Measurements from ENCODE around the gene GATM.

GATM gene

DNA sequence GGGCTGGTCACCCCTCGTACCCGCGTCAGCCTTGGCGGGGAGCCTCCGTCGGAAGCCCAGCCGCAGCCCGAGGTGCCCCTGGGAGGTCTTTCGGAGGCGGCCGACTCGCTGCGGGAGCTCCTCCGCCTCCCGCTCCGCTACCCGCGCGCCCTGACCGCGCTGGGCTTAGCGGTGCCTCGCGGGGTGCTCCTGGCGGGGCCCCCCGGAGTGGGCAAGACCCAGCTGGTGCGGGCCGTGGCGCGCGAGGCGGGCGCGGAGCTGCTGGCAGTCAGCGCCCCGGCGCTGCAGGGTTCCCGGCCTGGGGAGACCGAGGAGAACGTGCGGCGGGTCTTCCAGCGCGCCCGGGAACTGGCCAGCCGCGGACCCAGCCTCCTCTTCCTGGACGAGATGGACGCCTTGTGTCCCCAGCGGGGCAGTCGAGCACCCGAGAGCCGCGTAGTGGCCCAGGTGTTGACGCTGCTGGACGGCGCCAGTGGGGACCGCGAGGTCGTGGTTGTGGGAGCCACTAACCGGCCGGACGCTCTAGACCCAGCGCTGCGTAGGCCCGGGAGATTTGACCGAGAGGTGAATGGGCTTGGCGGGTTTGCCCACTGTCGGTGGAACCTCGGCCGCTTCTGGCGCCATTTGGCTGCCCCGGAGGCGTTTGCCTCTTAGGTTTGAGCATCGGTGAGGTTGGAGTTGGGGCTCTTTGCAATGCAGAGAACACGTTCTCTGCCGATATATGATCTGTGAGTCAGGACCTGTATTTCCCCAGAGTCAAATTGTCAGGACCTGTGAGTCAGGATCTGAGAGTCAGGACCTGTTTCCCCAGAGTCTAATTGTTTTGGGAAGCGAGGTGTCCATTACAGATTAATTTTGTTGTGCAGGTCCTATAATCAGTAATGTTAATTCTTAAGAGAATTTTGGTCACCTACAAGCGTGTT is 24.9 kb upstream of the GATM start:
- no peak for TF ChIP-seq TAF1 (IDR thresholded peaks at IDR 0.05; ENCODE audit: low read depth, low read length)
- 0 out of 2 replicates have a peak, but pooled peaks have one; percentile 25 for TF ChIP-seq POLR2A (IDR thresholded peaks at IDR 0.05; ENCODE audit: low read depth, low read length)
- DNase-seq (ENCODE audit: insufficient read length, low spot score) = peak; percentile 23
- peak; percentile 82 for FAIRE-seq

GRCh38 chr15:45402162-45402954 is 24.0 kb upstream of the GATM start:
- peak; percentile 100 for FAIRE-seq
- DNase-seq (ENCODE audit: insufficient read length, low spot score) = peak; percentile 76
- no peak for TF ChIP-seq PAX5 (IDR thresholded peaks at IDR 0.05; ENCODE audit: insufficient read depth, low read length, severe bottlenecking)
- peak; percentile 88 for TF ChIP-seq SPI1 (IDR thresholded peaks at IDR 0.05; ENCODE audit: low read depth, low read length)
- TF ChIP-seq TAF1 (IDR thresholded peaks at IDR 0.05; ENCODE audit: low read depth, low read length) = peak; percentile 82
- peak; percentile 74; the same call in 1 of the 2 replicates for TF ChIP-seq POU2F2 (IDR thresholded peaks at IDR 0.05; ENCODE audit: low read depth, low read length)
- TF ChIP-seq POLR2A (IDR thresholded peaks at IDR 0.05; ENCODE audit: low read depth, low read length) = peak; percentile 97
- TF ChIP-seq POLR2AphosphoS5 (IDR thresholded peaks at IDR 0.05; ENCODE audit: low read depth, low read length) = peak; percentile 96

DNA sequence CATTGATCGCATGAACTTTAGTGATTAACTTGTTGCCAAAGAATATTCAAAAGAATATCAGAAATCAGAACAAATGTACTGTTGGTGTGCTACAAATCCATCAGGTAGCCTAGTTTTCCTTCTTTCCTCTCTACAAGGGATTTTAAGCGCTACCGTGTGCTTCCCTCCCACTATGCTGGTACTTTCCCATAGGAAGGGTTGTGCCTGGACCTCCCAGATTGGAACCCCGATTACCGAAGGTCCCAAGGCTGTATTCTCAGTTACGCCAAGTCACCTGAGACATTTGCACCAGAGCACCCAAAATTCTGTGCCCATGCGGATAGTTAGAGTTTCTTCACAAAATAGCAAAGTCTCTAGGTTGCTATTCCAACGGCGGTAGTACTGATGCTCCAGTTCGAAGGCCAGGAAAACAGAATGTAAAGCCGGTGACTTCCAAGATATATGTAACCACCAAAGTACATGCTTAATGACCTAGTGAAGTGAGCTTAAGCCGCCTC is 23.4 kb upstream of the GATM start:
- no peak for FAIRE-seq
- TF ChIP-seq TAF1 (IDR thresholded peaks at IDR 0.05; ENCODE audit: low read depth, low read length) (no peak), SPI1 (IDR thresholded peaks at IDR 0.05; ENCODE audit: low read depth, low read length) (no peak), POU2F2 (IDR thresholded peaks at IDR 0.05; ENCODE audit: low read depth, low read length) (no peak), POLR2A (IDR thresholded peaks at IDR 0.05; ENCODE audit: low read depth, low read length) (no peak), PAX5 (IDR thresholded peaks at IDR 0.05; ENCODE audit: insufficient read depth, low read length, severe bottlenecking) (no peak), POLR2AphosphoS5 (IDR thresholded peaks at IDR 0.05; ENCODE audit: low read depth, low read length) (no peak)
- DNase-seq (ENCODE audit: insufficient read length, low spot score) = no peak

- FAIRE-seq (peak; percentile 62), DNase-seq (ENCODE audit: insufficient read length, low spot score) (no peak)
- TF ChIP-seq POLR2A (IDR thresholded peaks at IDR 0.05; ENCODE audit: low read depth, low read length) (no peak), SPI1 (IDR thresholded peaks at IDR 0.05; ENCODE audit: low read depth, low read length) (no peak), TAF1 (IDR thresholded peaks at IDR 0.05; ENCODE audit: low read depth, low read length) (no peak), PAX5 (IDR thresholded peaks at IDR 0.05; ENCODE audit: insufficient read depth, low read length, severe bottlenecking) (no peak), POLR2AphosphoS5 (IDR thresholded peaks at IDR 0.05; ENCODE audit: low read depth, low read length) (no peak), POU2F2 (IDR thresholded peaks at IDR 0.05; ENCODE audit: low read depth, low read length) (no peak)
These were observed 21.3 kb upstream of the GATM start for GRCh38 chr15:45399381-45400212.

DNA sequence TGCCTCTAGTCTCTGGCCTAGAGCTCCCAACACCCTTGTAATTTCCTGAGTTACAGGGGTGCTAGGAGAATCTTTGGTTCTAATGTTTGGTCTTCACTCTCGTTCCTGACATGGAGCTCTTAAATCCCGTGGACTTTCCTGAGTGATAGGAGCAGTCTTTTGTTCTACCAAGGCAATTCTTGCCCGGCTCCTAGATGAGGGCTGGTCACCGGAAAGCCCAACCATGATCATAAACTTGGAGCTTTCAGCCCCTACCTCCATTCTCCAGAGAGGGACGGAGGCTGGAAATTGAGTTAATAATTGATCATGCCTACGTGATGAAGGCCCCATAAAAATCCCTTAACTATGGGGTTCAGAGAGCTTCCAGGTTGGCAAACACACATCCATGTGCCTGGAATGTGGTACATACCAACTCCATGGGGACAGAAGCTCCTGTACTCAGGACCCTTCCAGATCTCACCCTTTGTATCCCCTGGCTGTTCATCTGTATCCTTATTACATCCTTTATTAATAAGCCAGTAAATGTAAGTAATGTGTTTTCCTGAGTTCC is 18.8 kb upstream of the GATM start:
- TF ChIP-seq PAX5 (IDR thresholded peaks at IDR 0.05; ENCODE audit: insufficient read depth, low read length, severe bottlenecking) = no peak
- TF ChIP-seq TAF1 (IDR thresholded peaks at IDR 0.05; ENCODE audit: low read depth, low read length) = no peak
- TF ChIP-seq POLR2AphosphoS5 (IDR thresholded peaks at IDR 0.05; ENCODE audit: low read depth, low read length) = no peak
- TF ChIP-seq SPI1 (IDR thresholded peaks at IDR 0.05; ENCODE audit: low read depth, low read length) = no peak
- no peak for TF ChIP-seq POU2F2 (IDR thresholded peaks at IDR 0.05; ENCODE audit: low read depth, low read length)
- no peak for TF ChIP-seq POLR2A (IDR thresholded peaks at IDR 0.05; ENCODE audit: low read depth, low read length)
- no peak for FAIRE-seq
- DNase-seq (ENCODE audit: insufficient read length, low spot score) = no peak

GRCh38 chr15:45395943-45396342 is 17.6 kb upstream of the GATM start:
- TF ChIP-seq SPI1 (IDR thresholded peaks at IDR 0.05; ENCODE audit: low read depth, low read length) = no peak
- TF ChIP-seq TAF1 (IDR thresholded peaks at IDR 0.05; ENCODE audit: low read depth, low read length) = no peak
- no peak for TF ChIP-seq POU2F2 (IDR thresholded peaks at IDR 0.05; ENCODE audit: low read depth, low read length)
- TF ChIP-seq POLR2AphosphoS5 (IDR thresholded peaks at IDR 0.05; ENCODE audit: low read depth, low read length) = no peak
- no peak for TF ChIP-seq POLR2A (IDR thresholded peaks at IDR 0.05; ENCODE audit: low read depth, low read length)
- no peak for TF ChIP-seq PAX5 (IDR thresholded peaks at IDR 0.05; ENCODE audit: insufficient read depth, low read length, severe bottlenecking)
- DNase-seq (ENCODE audit: insufficient read length, low spot score) (no peak), FAIRE-seq (no peak)

DNA sequence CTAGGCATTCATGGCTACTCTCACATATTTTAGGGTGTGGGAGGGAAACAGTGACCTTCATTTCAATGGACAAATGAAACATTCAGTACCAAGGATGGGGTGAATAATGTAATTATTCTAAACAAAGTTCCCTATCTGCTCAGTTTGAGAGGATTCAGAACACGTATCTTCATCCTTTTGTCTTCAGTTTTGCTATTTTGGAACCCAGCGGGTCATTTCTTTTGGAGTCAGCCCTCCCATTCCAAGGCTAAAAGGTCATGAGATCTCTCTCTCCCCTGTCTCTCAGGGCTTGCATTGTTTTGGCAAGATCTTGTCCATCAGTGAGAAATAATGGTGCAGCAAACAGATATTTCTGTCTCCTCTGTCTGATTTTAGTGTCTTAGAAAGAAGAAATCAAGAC is 16.3 kb upstream of the GATM start:
- no peak for DNase-seq (ENCODE audit: insufficient read length, low spot score)
- no peak for FAIRE-seq
- no peak for TF ChIP-seq TAF1 (IDR thresholded peaks at IDR 0.05; ENCODE audit: low read depth, low read length)
- no peak for TF ChIP-seq POU2F2 (IDR thresholded peaks at IDR 0.05; ENCODE audit: low read depth, low read length)
- TF ChIP-seq POLR2A (IDR thresholded peaks at IDR 0.05; ENCODE audit: low read depth, low read length) = no peak
- no peak for TF ChIP-seq POLR2AphosphoS5 (IDR thresholded peaks at IDR 0.05; ENCODE audit: low read depth, low read length)
- TF ChIP-seq SPI1 (IDR thresholded peaks at IDR 0.05; ENCODE audit: low read depth, low read length) = no peak
- no peak for TF ChIP-seq PAX5 (IDR thresholded peaks at IDR 0.05; ENCODE audit: insufficient read depth, low read length, severe bottlenecking)

GRCh38 chr15:45393851-45394250 is 15.5 kb upstream of the GATM start:
- DNase-seq (ENCODE audit: insufficient read length, low spot score) (no peak), FAIRE-seq (peak; percentile 66)
- TF ChIP-seq TAF1 (IDR thresholded peaks at IDR 0.05; ENCODE audit: low read depth, low read length) (no peak), POLR2AphosphoS5 (IDR thresholded peaks at IDR 0.05; ENCODE audit: low read depth, low read length) (no peak), POLR2A (IDR thresholded peaks at IDR 0.05; ENCODE audit: low read depth, low read length) (no peak), PAX5 (IDR thresholded peaks at IDR 0.05; ENCODE audit: insufficient read depth, low read length, severe bottlenecking) (no peak), SPI1 (IDR thresholded peaks at IDR 0.05; ENCODE audit: low read depth, low read length) (no peak), POU2F2 (IDR thresholded peaks at IDR 0.05; ENCODE audit: low read depth, low read length) (no peak)
